Smooth muscle cell (in vitro differentiated cells): ENCODE data around the gene HADHB. TPM values are rescaled to one million over a fixed set of nuclear protein-coding genes. Genes with fewer than 3 reads are reported as not detected.

Experiments
- DNase-seq: peaks from one replicate; lab custom pipeline; 2025; ENCODE audit not compliant: unreplicated experiment; lab: John Stamatoyannopoulos, UW
- H2AFZ ChIP-seq: fragments of 200-600 bp; sonication (generic); 2 replicates; pipeline ENCODE4 v1.6.0; 2016; ENCODE audit warnings: antibody characterized with exemption, low read depth, mild to moderate bottlenecking
- H3F3A ChIP-seq: fragments of 200-600 bp; sonication (generic); 2 replicates; pipeline ENCODE4 v1.6.0; 2017; ENCODE audit warnings: antibody characterized with exemption, low read depth
- H3K27ac ChIP-seq: fragments of 200-600 bp; sonication (generic); 2 replicates; pipeline ENCODE4 v1.5.1; 2016; ENCODE audit warnings: low read depth, mild to moderate bottlenecking
- H3K27me3 ChIP-seq: fragments of 200-600 bp; sonication (generic); 2 replicates; pipeline ENCODE4 v1.6.1; 2016; ENCODE audit warnings: low read depth, mild to moderate bottlenecking
- H3K36me3 ChIP-seq: fragments of 200-600 bp; sonication (generic); 2 replicates; pipeline ENCODE4 v1.5.1; 2016; ENCODE audit warnings: low read depth
- H3K4me1 ChIP-seq: fragments of 200-600 bp; sonication (generic); 2 replicates; pipeline ENCODE4 v1.5.1; 2016; ENCODE audit warnings: low read depth
- H3K4me2 ChIP-seq: fragments of 200-600 bp; sonication (generic); 2 replicates; pipeline ENCODE4 v1.6.0; 2016; ENCODE audit warnings: mild to moderate bottlenecking
- H3K4me3 ChIP-seq: fragments of 200-600 bp; sonication (generic); 2 replicates; pipeline ENCODE4 v1.5.1; 2016; ENCODE audit warnings: mild to moderate bottlenecking
- H3K79me2 ChIP-seq: fragments of 200-600 bp; sonication (generic); 2 replicates; pipeline ENCODE4 v1.6.0; 2016; ENCODE audit warnings: low read depth, mild to moderate bottlenecking
- H3K9ac ChIP-seq: fragments of 200-600 bp; sonication (generic); 2 replicates; pipeline ENCODE4 v1.6.0; 2016; ENCODE audit warnings: low read depth
- H3K9me3 ChIP-seq: fragments of 200-600 bp; sonication (generic); replicated peaks from 2 replicates; pipeline ENCODE4 v1.5.1; 2016; ENCODE audit warnings: low read depth
- H4K20me1 ChIP-seq: fragments of 200-600 bp; sonication (generic); 2 replicates; pipeline ENCODE4 v1.6.0; 2016; ENCODE audit warnings: low read depth
- CTCF ChIP-seq: fragments of 200-600 bp; sonication (generic); IDR thresholded peaks from 2 replicates; pipeline ENCODE4 v1.5.1; 2017; ENCODE audit warnings: borderline replicate concordance, mild to moderate bottlenecking, antibody characterized with exemption; ENCODE audit not compliant: insufficient read depth, poor library complexity, severe bottlenecking
- WGBS: methylation state at CpG from one replicate; pipeline ENCODE4 v1.1.7; 2016; ENCODE audit warnings: low lambda C conversion rate; 5-methylcytosine and 5-hydroxymethylcytosine counted together
- polyA plus RNA-seq: library from polyadenylated mRNA; unstranded; fragments of >200 nt; fragmentation: Nextera tagmentation; extraction: Ambion mirVana; gene quantifications from 2 replicates; pipeline ENCODE4 v1.2.1, GENCODE V29; 2016
- total RNA-seq: library from RNA; depleted of rRNA; stranded (reverse); fragments of >200 nt; gene quantifications from 2 replicates; pipeline ENCODE4 v1.2.3, GENCODE V29; 2014

HADHB gene
- total and polyA plus RNA-seq, 2 experiments from 2014 or later, result 70.8 to 96.1 TPM

- H3K4me2 ChIP-seq, result no peak overlapping the region
- H2AFZ ChIP-seq, result no peak overlapping the region
- no peaks in the 10 kb centered on the region for H4K20me1 ChIP-seq
- H3K27ac ChIP-seq, result no peak overlapping the region
- H3K9ac ChIP-seq, result no peak overlapping the region
- DNase-seq, result no peak
- H3K79me2 ChIP-seq, result no peaks in the 10 kb centered on the region
- no peak for TF ChIP-seq CTCF
- H3K9me3 ChIP-seq, result no peaks in the 10 kb centered on the region
- H3K27me3 ChIP-seq, result no peaks in the 10 kb centered on the region
- 90% methylated on average over 3 of the region's 3 CpGs for WGBS
- H3K4me3 ChIP-seq, result no peak overlapping the region
- no peaks in the 10 kb centered on the region for H3K36me3 ChIP-seq
- H3K4me1 ChIP-seq, result peaks cover 12% of the 10 kb centered on the region
- H3F3A ChIP-seq, result no peaks in the 10 kb centered on the region
Measured at GRCh38 chr2:26335231-26335630, 90.5 kb downstream of the HADHB start.

GRCh38 chr2:26336719-26337118 lies 92.0 kb downstream of the HADHB start:
- H3F3A ChIP-seq, result no peaks in the 10 kb centered on the region
- H3K79me2 ChIP-seq, result no peaks in the 10 kb centered on the region
- H3K27ac ChIP-seq, result no peak overlapping the region
- 90% methylated on average over 2 of the region's 2 CpGs for WGBS
- H3K9me3 ChIP-seq, result no peaks in the 10 kb centered on the region
- no peaks in the 10 kb centered on the region for H4K20me1 ChIP-seq
- no peak overlapping the region for H3K4me3 ChIP-seq
- H3K36me3 ChIP-seq, result no peaks in the 10 kb centered on the region
- H3K9ac ChIP-seq, result no peak overlapping the region
- no peak overlapping the region for H2AFZ ChIP-seq
- H3K4me2 ChIP-seq, result no peak overlapping the region
- peaks cover 16% of the 10 kb centered on the region for H3K4me1 ChIP-seq
- no peak for DNase-seq
- no peaks in the 10 kb centered on the region for H3K27me3 ChIP-seq
- TF ChIP-seq CTCF, result no peak

- Histone ChIP-seq H3K4me1 (peaks cover 16% of the 10 kb centered on the region), H3K27ac (no peak overlapping the region), H3K27me3 (no peaks in the 10 kb centered on the region), H3K79me2 (no peaks in the 10 kb centered on the region), H4K20me1 (no peaks in the 10 kb centered on the region), H3K4me2 (no peak overlapping the region), H2AFZ (no peak overlapping the region), H3K9ac (no peak overlapping the region), H3K36me3 (no peaks in the 10 kb centered on the region), H3F3A (no peaks in the 10 kb centered on the region), H3K4me3 (no peak overlapping the region), H3K9me3 (no peaks in the 10 kb centered on the region)
- no peak for TF ChIP-seq CTCF
- 98% methylated on average over 2 of the region's 2 CpGs for WGBS
- DNase-seq, result no peak
Measured at GRCh38 chr2:26337298-26337697, 92.6 kb downstream of the HADHB start.

Other genes starting within 250 kb of the HADHB start
- gene RAB10, start 210.9 kb upstream of the HADHB start, total RNA-seq, result 121 and 149 TPM in 2 replicates
- 101 and 111 TPM in 2 replicates for gene RAB10, start 210.9 kb upstream of the HADHB start, polyA plus RNA-seq
- 2.6 and 2.9 TPM in 2 replicates for gene GAREM2, start 71.9 kb upstream of the HADHB start, total RNA-seq
- 12.2 and 16.2 TPM in 2 replicates for gene GAREM2, start 71.9 kb upstream of the HADHB start, polyA plus RNA-seq
- gene HADHA, start 307 bp upstream of the HADHB start, total RNA-seq, result 96.9 and 104 TPM in 2 replicates
- gene HADHA, start 307 bp upstream of the HADHB start, polyA plus RNA-seq, result 90.1 and 111 TPM in 2 replicates
- 26.3 and 26.8 TPM in 2 replicates for gene SELENOI, start 101.2 kb downstream of the HADHB start, total RNA-seq
- 3.3 and 5.3 TPM in 2 replicates for gene SELENOI, start 101.2 kb downstream of the HADHB start, polyA plus RNA-seq
- not detected in 2 replicates for gene ADGRF3, start 101.8 kb downstream of the HADHB start, total RNA-seq
- gene ADGRF3, start 101.8 kb downstream of the HADHB start, polyA plus RNA-seq, result 0.06 and 0.37 TPM in 2 replicates
- gene DRC1, start 157.0 kb downstream of the HADHB start, total RNA-seq, result 0.09 TPM in 1 of 2 replicates, not detected in the other
- gene DRC1, start 157.0 kb downstream of the HADHB start, polyA plus RNA-seq, result 0.14 TPM in 1 of 2 replicates, not detected in the other
- gene OTOF, start 233.2 kb downstream of the HADHB start, total RNA-seq, result not detected in 2 replicates
- gene OTOF, start 233.2 kb downstream of the HADHB start, polyA plus RNA-seq, result 0.05 TPM in 1 of 2 replicates, not detected in the other